OCI-LY7 (cell line): ENCODE data around the gene BLTP2. TPM values are rescaled to one million over a fixed set of nuclear protein-coding genes. Genes with fewer than 3 reads are reported as not detected.
"Not testable (repeated sequence)": the region's sequence is repeated elsewhere in the genome, so short reads cannot be mapped to it uniquely, and the experiment has no call there.

Experiments used
- BruUV-seq: library from RNA; stranded (reverse); fragments of 400-500 nt; replicated peaks from 2 replicates; lab custom pipeline; 2021; lab: Mats Ljungman, UMichigan
- CTCF ChIA-PET: fragments of 300-600 bp; sonication (Branson Sonifier 250); formaldehyde crosslinking; loops from one replicate; lab custom pipeline; 2022; ENCODE audit warnings: antibody characterized with exemption; ENCODE audit not compliant: unreplicated experiment; lab: Charles Lee
- POLR2A ChIA-PET: fragments of 300-600 bp; sonication (Branson Sonifier 250); formaldehyde crosslinking; loops from one replicate; lab custom pipeline; 2022; ENCODE audit warnings: antibody characterized with exemption; lab: Charles Lee
- DNase-seq: peaks from one replicate; pipeline ENCODE4 v3.0.0-alpha.2; 2015; ENCODE audit warnings: low spot score
- H2AFZ ChIP-seq: fragments of 200-600 bp; sonication (generic), shearing (Covaris generic); 2 replicates; pipeline ENCODE4 v1.6.1; 2014; ENCODE audit warnings: mild to moderate bottlenecking, antibody characterized with exemption, low read length, moderate library complexity
- H3K27ac ChIP-seq: fragments of 200-600 bp; sonication (generic); 2 replicates; pipeline ENCODE4 v1.5.1; 2014; ENCODE audit warnings: mixed run types, low read depth, mild to moderate bottlenecking, moderate library complexity, low read length, inconsistent platforms; ENCODE audit not compliant: poor library complexity, severe bottlenecking
- H3K36me3 ChIP-seq: fragments of 200-600 bp; sonication (generic); 2 replicates; pipeline ENCODE4 v1.6.1; 2014; ENCODE audit warnings: mild to moderate bottlenecking, antibody characterized with exemption, low read length, moderate library complexity, mixed read lengths; ENCODE audit not compliant: insufficient read depth
- H3K4me1 ChIP-seq: fragments of 200-600 bp; sonication (generic); 2 replicates; pipeline ENCODE4 v1.5.1; 2014; ENCODE audit warnings: mild to moderate bottlenecking, low read length; ENCODE audit not compliant: insufficient read depth, poor library complexity, severe bottlenecking
- H3K4me2 ChIP-seq: fragments of 200-600 bp; sonication (generic); 2 replicates; pipeline ENCODE4 v1.6.1; 2014; ENCODE audit warnings: mild to moderate bottlenecking, low read length
- H3K4me3 ChIP-seq: fragments of 200-600 bp; sonication (generic); 2 replicates; pipeline ENCODE4 v1.5.1; 2014; ENCODE audit warnings: mild to moderate bottlenecking, low read depth, low read length; ENCODE audit not compliant: poor library complexity, severe bottlenecking
- H3K79me2 ChIP-seq: fragments of 200-600 bp; sonication (generic); 2 replicates; pipeline ENCODE4 v1.6.1; 2016; ENCODE audit warnings: low read depth, mild to moderate bottlenecking, low read length, moderate library complexity, mixed read lengths; ENCODE audit not compliant: insufficient read depth
- H3K9me2 ChIP-seq: fragments of 200-600 bp; sonication (generic); 2 replicates; pipeline ENCODE4 v1.6.1; 2016; ENCODE audit warnings: mild to moderate bottlenecking, low read length, mixed read lengths; ENCODE audit not compliant: insufficient read depth
- H3K9me3 ChIP-seq: fragments of 200-600 bp; sonication (generic); 2 replicates; pipeline ENCODE4 v1.6.1; 2014; ENCODE audit warnings: mild to moderate bottlenecking, mixed run types, low read length, mixed read lengths
- H4K20me1 ChIP-seq: fragments of 200-600 bp; sonication (generic); 2 replicates; pipeline ENCODE4 v1.6.1; 2014; ENCODE audit warnings: mild to moderate bottlenecking, antibody characterized with exemption, low read length, moderate library complexity, mixed read lengths; ENCODE audit not compliant: insufficient read depth
- CTCF ChIP-seq: fragments of 200-600 bp; sonication (generic); conservative IDR thresholded peaks from 2 replicates; pipeline ENCODE4 v1.5.1; 2014; ENCODE audit warnings: mild to moderate bottlenecking, antibody characterized with exemption, low read length, moderate library complexity, mixed read lengths
- EZH2phosphoT487 ChIP-seq: fragments of 200-600 bp; sonication (generic); IDR thresholded peaks from 2 replicates; pipeline ENCODE4 v1.6.1; 2018; ENCODE audit warnings: low read depth, borderline replicate concordance, mild to moderate bottlenecking, mixed run types, antibody characterized with exemption, low read length, moderate library complexity, mixed read lengths
- intact Hi-C: fragments of 100-400 bp; cut with micrococcal nuclease; formaldehyde crosslinking; loops from one replicate; pipeline ENCODE4 v1.10.0; 2022; ENCODE audit not compliant: unreplicated experiment
- total RNA-seq, 2 experiments: library from RNA; depleted of rRNA in 1 of 2; stranded (reverse); fragments of >200 nt in 1 of 2; shearing (Covaris generic) in 1 of 2; gene quantifications; 2 replicates each; pipeline ENCODE4 v1.2.3, GENCODE V29; 2014 to 2022

BLTP2 gene
- total RNA-seq, 2 experiments from 2014 or later: 147 to 185 TPM

GRCh38 chr17:28610376-28610775, 34.6 kb downstream of the BLTP2 start:
- H2AFZ ChIP-seq: no peak overlapping the region
- intact Hi-C loops: loop anchor here (5.0 kb wide), 1 partner anchor 58 kb away; the partner anchor contains the start of gene UNC119
- no peak for DNase-seq
- BruUV-seq: no TSS peak
- peaks cover 90% of the 10 kb centered on the region for H3K36me3 ChIP-seq
- ChIA-PET POLR2A (interaction anchor here (1.2 to 2.0 kb wide), 2 partner anchors 11 to 13 kb away, joined by 3 to 6 read pairs; no protein-coding TSS in a partner anchor), CTCF (no interaction called here)
- no peaks in the 10 kb centered on the region for H3K9me2 ChIP-seq
- H3K79me2 ChIP-seq: no peaks in the 10 kb centered on the region
- H4K20me1 ChIP-seq: no peaks in the 10 kb centered on the region
- no peak overlapping the region for H3K4me3 ChIP-seq
- H3K9me3 ChIP-seq: no peaks in the 10 kb centered on the region
- TF ChIP-seq CTCF (no peak), EZH2phosphoT487 (no peak)
- H3K4me2 ChIP-seq: no peak overlapping the region
- peaks cover 18% of the 10 kb centered on the region for H3K4me1 ChIP-seq
- H3K27ac ChIP-seq: no peak overlapping the region

GRCh38 chr17:28604031-28604430, 40.9 kb downstream of the BLTP2 start:
- DNase-seq, H2AFZ ChIP-seq, intact Hi-C loops, H3K79me2 ChIP-seq, BruUV-seq, POLR2A ChIA-PET, H4K20me1 ChIP-seq, H3K4me3 ChIP-seq, H3K9me2 ChIP-seq, H3K27ac ChIP-seq, H3K9me3 ChIP-seq, H3K4me2 ChIP-seq, CTCF ChIA-PET: not testable (repeated sequence)
- Histone ChIP-seq H3K36me3 (peaks cover 34% of the 10 kb centered on the region), H3K4me1 (peaks cover 14% of the 10 kb centered on the region)

- intact Hi-C loops: loop anchor here (2.0 kb wide), 1 partner anchor 29 kb away; the partner anchor contains the start of gene PIGS
- peak; percentile 55 for DNase-seq
- no peak for TF ChIP-seq EZH2phosphoT487
- no peak for TF ChIP-seq CTCF
Observed at GRCh38 chr17:28599311-28600184, 45.4 kb downstream of the BLTP2 start.

More at GRCh38 chr17:28599311-28600184, 45.4 kb downstream of the BLTP2 start:
- H2AFZ ChIP-seq: peak overlapping the region; percentile 66
- no peaks in the 10 kb centered on the region for H3K9me2 ChIP-seq
- TSS peak; percentile 91 for BruUV-seq
- ChIA-PET POLR2A (interaction anchor here (0.5 to 1.9 kb wide), 5 partner anchors 11 to 243 kb away, joined by 3 to 10 read pairs (median 3); partner anchors contain the start of genes ALDOC, FAM222B and PIGS), CTCF (no interaction called here)
- H3K4me1 ChIP-seq: peaks cover 23% of the 10 kb centered on the region
- H3K4me2 ChIP-seq: peak overlapping the region; percentile 93
- H4K20me1 ChIP-seq: no peaks in the 10 kb centered on the region
- no peaks in the 10 kb centered on the region for H3K9me3 ChIP-seq
- peak overlapping the region; percentile 82 for H3K4me3 ChIP-seq
- H3K79me2 ChIP-seq: peaks cover 30% of the 10 kb centered on the region
- peaks cover 38% of the 10 kb centered on the region for H3K36me3 ChIP-seq
- H3K27ac ChIP-seq: peak overlapping the region; percentile 73
